Gastrocnemius medialis (tissue), 4 donors: ENCODE results near the gene ZDHHC1. TPM values are rescaled to one million over a fixed set of nuclear protein-coding genes. Genes with fewer than 3 reads are reported as not detected.

Source experiments
- ATAC-seq, 2 donors: fragments of 150-250 bp; one replicate each; pipeline ENCODE4 v1.9.1; 2016
- DNase-seq, 2 donors: peaks; one replicate each; pipeline ENCODE4 v3.0.0-alpha.2; 2019
- H3K27ac ChIP-seq, 4 donors: fragments of 200-600 bp; sonication (generic); 1 replicate in 1 of 4; 2 replicates in 3 of 4; pipeline ENCODE4 v1.5.1; 2016 to 2018; ENCODE audit warnings: mild to moderate bottlenecking in 2 of 4, moderate library complexity in 1 of 4
- H3K27me3 ChIP-seq, 3 donors: fragments of 200-600 bp; sonication (generic) in 2 of 3; 1 replicate in 1 of 3; 2 replicates in 2 of 3; pipeline versions ENCODE4 v1.5.1 to v1.6.0; 2016 to 2019; ENCODE audit warnings: mild to moderate bottlenecking in 1 of 3, moderate library complexity in 1 of 3
- H3K36me3 ChIP-seq, 2 donors: fragments of 200-600 bp; sonication (generic) in 1 of 2; one replicate each; pipeline ENCODE4 v1.5.1; 2017 to 2018
- H3K4me1 ChIP-seq, 2 donors: fragments of 200-600 bp; sonication (generic) in 1 of 2; one replicate each; pipeline ENCODE4 v1.5.1; 2016 to 2017; ENCODE audit warnings: mild to moderate bottlenecking in 2 of 2
- H3K4me3 ChIP-seq, 4 donors: fragments of 200-600 bp; sonication (generic) in 3 of 4; 1 replicate in 1 of 4; 2 replicates in 3 of 4; pipeline ENCODE4 v1.5.1; 2016 to 2019; ENCODE audit warnings: mild to moderate bottlenecking in 2 of 4
- H3K9me3 ChIP-seq, 3 donors: fragments of 200-600 bp; sonication (generic) in 2 of 3; 1 replicate in 1 of 3; 2 replicates in 2 of 3; pipeline ENCODE4 v1.5.1; 2016 to 2019
- CTCF ChIP-seq, 5 experiments: fragments of 450-650 bp in 3 of 5; fragments of 200-600 bp in 2 of 5; sonication (generic) in 2 of 5; IDR thresholded peaks in 4 of 5; conservative IDR thresholded peaks in 1 of 5; 1 replicate in 4 of 5; 2 replicates in 1 of 5; pipeline ENCODE4 v1.5.1; 2016 to 2019; ENCODE audit warnings: antibody characterized with exemption in 5 of 5, mild to moderate bottlenecking in 3 of 5, moderate library complexity in 3 of 5
- POLR2A ChIP-seq, 2 donors: fragments of 450-650 bp; IDR thresholded peaks; one replicate each; pipeline ENCODE4 v1.6.1; 2017; ENCODE audit warnings: antibody characterized with exemption in 2 of 2, mild to moderate bottlenecking in 2 of 2, moderate library complexity in 2 of 2
- in situ Hi-C, 4 donors: fragments of 200-750 bp; cut with MboI; loops; one replicate each; pipeline versions ENCODE4 v1.15.0 to v1.8.0; 2017; ENCODE audit warnings: low sequenced_read_pairs in 4 of 4
- intact Hi-C: fragments of 100-400 bp; cut with DNase I; formaldehyde crosslinking; loops from one replicate; pipeline ENCODE4 v1.15.1; 2023; ENCODE audit warnings: low total_unique reads
- total RNA-seq, 4 donors: library from RNA; depleted of rRNA; stranded (reverse); fragments of >200 nt; gene quantifications; one replicate each; pipeline versions ENCODE4 v1.1.0 to v1.2.3, GENCODE V29; 2016

The ZDHHC1 gene
- total RNA-seq, 4 donors from 2014 or later: 4.4 to 11.0 (median 8.9) TPM

GRCh38 chr16:67454852-67455251, 38.6 kb upstream of the ZDHHC1 start:
- ATAC-seq (no peak), DNase-seq (no peak)
- H3K27ac ChIP-seq: no peak overlapping the region
- intact Hi-C loops: no loop called here
- H3K4me1 ChIP-seq: peaks cover 72 to 77% of the 10 kb centered on the region in 2 donors
- no peaks in the 10 kb centered on the region for H3K27me3 ChIP-seq
- no peaks in the 10 kb centered on the region for H3K36me3 ChIP-seq
- TF ChIP-seq POLR2A (IDR thresholded peaks at IDR 0.05): no peak
- no peak for TF ChIP-seq CTCF (IDR thresholded peaks at IDR 0.05 in 4 of 5, conservative IDR thresholded peaks at IDR 0.05 in 1 of 5)
- H3K9me3 ChIP-seq: no peaks in the 10 kb centered on the region
- in situ Hi-C loops: no loop called here
- no peak overlapping the region for H3K4me3 ChIP-seq

GRCh38 chr16:67454104-67454503, 37.8 kb upstream of the ZDHHC1 start:
- no peaks in the 10 kb centered on the region for H3K36me3 ChIP-seq
- in situ Hi-C loops: no loop called here
- TF ChIP-seq POLR2A (IDR thresholded peaks at IDR 0.05): no peak
- TF ChIP-seq CTCF (IDR thresholded peaks at IDR 0.05 in 4 of 5, conservative IDR thresholded peaks at IDR 0.05 in 1 of 5): no peak
- no peak for DNase-seq
- H3K9me3 ChIP-seq: no peaks in the 10 kb centered on the region
- H3K4me1 ChIP-seq: peaks cover 72 to 77% of the 10 kb centered on the region in 2 donors
- intact Hi-C loops: no loop called here
- H3K27me3 ChIP-seq: no peaks in the 10 kb centered on the region
- no peak overlapping the region for H3K4me3 ChIP-seq
- H3K27ac ChIP-seq: no peak overlapping the region
- no peak for ATAC-seq

GRCh38 chr16:67451704-67452435, 35.6 kb upstream of the ZDHHC1 start:
- peaks cover 69 to 77% of the 10 kb centered on the region in 2 donors for H3K4me1 ChIP-seq
- DNase-seq (peak; percentile 55 to 73), ATAC-seq (peak; percentile 60 to 64)
- H3K27me3 ChIP-seq: no peaks in the 10 kb centered on the region
- peak overlapping the region; percentile 57 to 66 (median 63) for H3K27ac ChIP-seq
- in situ Hi-C loops (no loop called here), intact Hi-C loops (no loop called here)
- no peaks in the 10 kb centered on the region for H3K9me3 ChIP-seq
- TF ChIP-seq POLR2A (IDR thresholded peaks at IDR 0.05) (no peak), CTCF (IDR thresholded peaks at IDR 0.05 in 4 of 5, conservative IDR thresholded peaks at IDR 0.05 in 1 of 5) (no peak)
- H3K4me3 ChIP-seq: no peak overlapping the region
- no peaks in the 10 kb centered on the region for H3K36me3 ChIP-seq

GRCh38 chr16:67451061-67451703, 34.9 kb upstream of the ZDHHC1 start:
- in situ Hi-C loops (no loop called here), intact Hi-C loops (no loop called here)
- TF ChIP-seq POLR2A (IDR thresholded peaks at IDR 0.05) (no peak), CTCF (IDR thresholded peaks at IDR 0.05 in 4 of 5, conservative IDR thresholded peaks at IDR 0.05 in 1 of 5) (no peak)
- H3K4me3 ChIP-seq: no peak overlapping the region
- ATAC-seq (peak in 1 of 2 donors; percentile 3), DNase-seq (no peak)
- no peaks in the 10 kb centered on the region for H3K36me3 ChIP-seq
- H3K4me1 ChIP-seq: peaks cover 69 to 78% of the 10 kb centered on the region in 2 donors
- no peaks in the 10 kb centered on the region for H3K27me3 ChIP-seq
- H3K9me3 ChIP-seq: no peaks in the 10 kb centered on the region
- peak overlapping the region; percentile 57 to 66 (median 63) for H3K27ac ChIP-seq
